Trophoblast cell (in vitro differentiated cells and primary cell): ENCODE results near the gene RAD17.
A peak's percentile ranks its signal among the peaks of the same experiment; 100 is the strongest.

Experiments used
- DNase-seq, 2 donors: peaks; one replicate each; pipeline ENCODE4 v3.0.0-alpha.2; 2016
- H2AFZ ChIP-seq: 2 replicates; pipeline ENCODE4 v1.6.1; 2013; ENCODE audit warnings: low read length, moderate library complexity, mild to moderate bottlenecking; ENCODE audit not compliant: insufficient read depth, poor library complexity
- H2AK5ac ChIP-seq: 2 replicates; pipeline ENCODE4 v1.6.1; 2013; ENCODE audit warnings: mild to moderate bottlenecking, low read length
- H2BK120ac ChIP-seq: 2 replicates; pipeline ENCODE4 v1.6.1; 2013; ENCODE audit warnings: low read length, mild to moderate bottlenecking, moderate library complexity; ENCODE audit not compliant: insufficient read depth, poor library complexity
- H2BK12ac ChIP-seq: 2 replicates; pipeline ENCODE4 v1.6.1; 2013; ENCODE audit warnings: mild to moderate bottlenecking, low read length, moderate library complexity
- H2BK5ac ChIP-seq: 2 replicates; pipeline ENCODE4 v1.6.1; 2013; ENCODE audit warnings: low read length, low read depth, moderate library complexity, mild to moderate bottlenecking; ENCODE audit not compliant: poor library complexity
- H3K14ac ChIP-seq: 2 replicates; pipeline ENCODE4 v1.6.1; 2013; ENCODE audit warnings: mild to moderate bottlenecking, low read length
- H3K18ac ChIP-seq: 2 replicates; pipeline ENCODE4 v1.6.1; 2013; ENCODE audit warnings: mild to moderate bottlenecking, low read length
- H3K23ac ChIP-seq: 2 replicates; pipeline ENCODE4 v1.6.1; 2013; ENCODE audit warnings: low read length
- H3K27ac ChIP-seq: 2 replicates; pipeline ENCODE4 v1.5.1; 2013; ENCODE audit warnings: low read depth, mild to moderate bottlenecking, inconsistent platforms, low read length, moderate library complexity
- H3K27me3 ChIP-seq: 2 replicates; pipeline ENCODE4 v1.6.1; 2013; ENCODE audit warnings: inconsistent platforms, mild to moderate bottlenecking, low read length, moderate library complexity; ENCODE audit not compliant: insufficient read depth
- H3K36me3 ChIP-seq, 2 experiments: 1 replicate in 1 of 2; 2 replicates in 1 of 2; pipeline ENCODE4 v1.6.1; 2013; ENCODE audit warnings: low read length in 2 of 2, mild to moderate bottlenecking in 2 of 2, moderate library complexity in 1 of 2; ENCODE audit not compliant: insufficient read depth in 2 of 2, control insufficient read depth in 1 of 2
- H3K4ac ChIP-seq: 2 replicates; pipeline ENCODE4 v1.6.1; 2013; ENCODE audit warnings: low read depth, mild to moderate bottlenecking, low read length, moderate library complexity
- H3K4me1 ChIP-seq, 2 experiments: 1 replicate in 1 of 2; 2 replicates in 1 of 2; pipeline ENCODE4 v1.6.1; 2013; ENCODE audit warnings: low read length in 2 of 2, mild to moderate bottlenecking in 2 of 2, moderate library complexity in 1 of 2; ENCODE audit not compliant: insufficient read depth in 2 of 2, control insufficient read depth in 1 of 2
- H3K4me2 ChIP-seq: 2 replicates; pipeline ENCODE4 v1.6.1; 2013; ENCODE audit warnings: inconsistent platforms, mild to moderate bottlenecking, low read length, moderate library complexity
- H3K4me3 ChIP-seq: 2 replicates; pipeline ENCODE4 v1.5.1; 2013; ENCODE audit warnings: mild to moderate bottlenecking, low read depth, low read length, inconsistent platforms
- H3K79me1 ChIP-seq: one replicate; pipeline ENCODE4 v1.6.1; 2013; ENCODE audit warnings: low read length
- H3K79me2 ChIP-seq: 2 replicates; pipeline ENCODE4 v1.6.1; 2013; ENCODE audit warnings: low read length, mild to moderate bottlenecking; ENCODE audit not compliant: control insufficient read depth, insufficient read depth, poor library complexity
- H3K9ac ChIP-seq: 2 replicates; pipeline ENCODE4 v1.6.1; 2013; ENCODE audit warnings: mild to moderate bottlenecking, low read length
- H3K9me3 ChIP-seq: 2 replicates; pipeline ENCODE4 v1.6.1; 2013; ENCODE audit warnings: low read depth, mild to moderate bottlenecking, control low read depth, inconsistent platforms, low read length; ENCODE audit not compliant: insufficient read depth
- H4K12ac ChIP-seq: 2 replicates; pipeline ENCODE4 v1.6.1; 2013; ENCODE audit warnings: low read depth, mild to moderate bottlenecking, low read length, moderate library complexity
- H4K8ac ChIP-seq: 2 replicates; pipeline ENCODE4 v1.6.1; 2013; ENCODE audit warnings: low read depth, mild to moderate bottlenecking, low read length, moderate library complexity
- H4K91ac ChIP-seq: one replicate; pipeline ENCODE4 v1.6.1; 2013; ENCODE audit warnings: low read depth, mild to moderate bottlenecking, low read length, moderate library complexity
- WGBS: extraction: QIAGEN DNeasy Blood & Tissue Kit; methylation state at CpG from one replicate; pipeline ENCODE4 v1.1.7; 2013; ENCODE audit warnings: missing lambda C conversion rate; ENCODE audit not compliant: insufficient read length, insufficient coverage; ENCODE audit errors: extremely low coverage; 5-methylcytosine and 5-hydroxymethylcytosine counted together

RAD17 gene

GRCh38 chr5:69378376-69378775 is 8.8 kb downstream of the RAD17 start:
- Histone ChIP-seq H3K4me1 (no peaks in the 10 kb centered on the region), H3K79me2 (no peaks in the 10 kb centered on the region), H2BK120ac (no peak overlapping the region), H2BK12ac (no peak overlapping the region), H3K27me3 (no peaks in the 10 kb centered on the region), H3K4ac (no peak overlapping the region), H3K14ac (no peak overlapping the region), H2AK5ac (no peak overlapping the region), H3K4me2 (no peak overlapping the region), H4K8ac (no peak overlapping the region), H4K12ac (no peak overlapping the region), H3K79me1 (no peaks in the 10 kb centered on the region), H3K36me3 (peaks cover 16 to 19% of the 10 kb centered on the region in 2 experiments), H2AFZ (no peak overlapping the region), H3K18ac (no peak overlapping the region), H3K9ac (no peak overlapping the region), H3K9me3 (no peaks in the 10 kb centered on the region), H2BK5ac (no peak overlapping the region), H3K23ac (no peak overlapping the region), H3K27ac (no peak overlapping the region), H3K4me3 (no peak overlapping the region), H4K91ac (no peak overlapping the region)
- no peak for DNase-seq

DNA sequence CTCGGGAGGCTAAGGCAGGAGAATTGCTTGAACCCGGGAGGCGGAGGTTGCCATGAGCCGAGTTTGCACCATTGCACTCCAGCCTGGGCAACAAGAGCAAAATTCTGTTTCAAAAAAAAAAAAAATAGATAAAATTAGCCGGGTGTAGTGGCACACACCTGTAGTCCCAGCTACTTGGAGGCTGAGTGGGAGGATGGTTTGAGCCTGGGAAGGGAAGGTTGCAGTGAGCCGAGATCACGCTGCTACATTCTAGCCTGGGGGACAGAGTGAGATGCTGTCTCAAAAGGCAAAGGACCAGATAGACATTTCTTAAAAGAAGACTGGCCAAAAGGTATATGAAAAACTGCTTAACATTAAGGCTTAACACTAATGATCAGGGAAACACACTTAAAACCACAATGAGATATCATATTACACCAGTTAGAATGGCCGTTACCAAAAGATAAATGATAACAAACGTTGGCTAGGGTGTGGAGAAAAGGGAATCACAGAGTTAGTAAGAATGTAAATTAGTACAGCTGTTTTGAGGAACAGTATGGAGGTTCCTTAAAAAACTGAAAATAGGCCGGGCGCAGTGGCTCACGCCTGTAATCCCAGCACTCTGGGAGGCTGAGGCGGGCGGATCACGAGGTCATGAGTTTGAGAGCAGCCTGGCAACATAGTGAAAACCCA is 35.2 kb downstream of the RAD17 start:
- Histone ChIP-seq H3K4me1 (no peaks in the 10 kb centered on the region), H3K79me2 (no peaks in the 10 kb centered on the region), H3K23ac (no peak overlapping the region), H4K91ac (no peak overlapping the region), H3K9me3 (no peaks in the 10 kb centered on the region), H4K12ac (no peak overlapping the region), H3K18ac (no peak overlapping the region), H2BK12ac (no peak overlapping the region), H3K79me1 (no peaks in the 10 kb centered on the region), H3K14ac (no peak overlapping the region), H2AK5ac (no peak overlapping the region), H2BK5ac (no peak overlapping the region), H3K4ac (no peak overlapping the region), H3K27me3 (no peaks in the 10 kb centered on the region), H3K4me3 (no peak overlapping the region), H2AFZ (no peak overlapping the region), H2BK120ac (no peak overlapping the region), H4K8ac (no peak overlapping the region), H3K36me3 (peaks cover 14 to 23% of the 10 kb centered on the region in 2 experiments), H3K27ac (no peak overlapping the region), H3K9ac (no peak overlapping the region), H3K4me2 (no peak overlapping the region)
- DNase-seq: no peak
- WGBS: no CpG with 5 or more reads among the region's 15 CpGs

DNA sequence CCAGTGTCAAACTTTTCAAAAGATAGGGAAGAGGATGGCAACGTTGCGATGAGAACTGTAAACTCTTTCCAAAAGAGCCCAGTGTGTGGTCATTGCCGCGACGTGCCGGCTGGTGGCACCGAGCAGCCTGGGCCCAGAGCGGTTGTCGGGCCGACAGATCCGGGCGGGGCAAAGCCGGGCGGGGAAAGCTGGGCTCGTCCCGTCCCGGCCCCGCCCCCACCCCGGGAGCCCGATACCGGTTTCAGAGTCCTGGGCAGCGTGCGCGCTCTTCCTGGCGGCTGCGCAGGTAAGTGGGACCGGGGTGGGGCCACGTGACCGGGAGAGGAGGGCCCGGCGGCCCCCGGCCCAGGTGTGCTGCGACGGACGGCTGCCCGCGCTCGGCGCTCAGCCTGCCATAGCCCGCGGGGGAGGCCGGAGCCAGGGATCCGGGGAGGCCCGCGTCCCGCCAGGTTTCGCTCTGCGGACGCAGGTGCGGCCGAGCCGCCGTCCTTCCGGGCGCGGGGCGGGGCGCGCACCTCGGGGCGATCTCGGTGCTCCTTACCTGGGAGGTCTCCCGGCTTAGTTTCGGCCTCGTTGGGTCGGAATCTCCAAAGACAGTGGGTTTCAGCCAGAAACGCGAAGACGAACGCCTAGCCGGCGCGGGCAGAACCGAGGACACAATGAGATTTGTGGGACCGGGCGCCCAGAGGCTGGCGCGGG is 45.4 kb downstream of the RAD17 start, which contains the start of gene MARVELD2:
Gene MARVELD2, plus strand, starts transcription at position 232 of the 699 bp plus-strand sequence. CDS start 4,270 bp downstream, outside the sequence.
- H3K79me1 ChIP-seq: peaks cover 8% of the 10 kb centered on the region
- H3K36me3 ChIP-seq: peaks cover 7 to 13% of the 10 kb centered on the region in 2 experiments
- H2BK5ac ChIP-seq: peak within 1 kb of the TSS; percentile 79
- H3K27me3 ChIP-seq: no peaks in the 10 kb centered on the region
- H3K4me3 ChIP-seq: peak within 1 kb of the TSS; percentile 80
- H3K23ac ChIP-seq: no peak within 1 kb of the TSS
- H3K9me3 ChIP-seq: no peaks in the 10 kb centered on the region
- H2AFZ ChIP-seq: peak within 1 kb of the TSS; percentile 69
- H2AK5ac ChIP-seq: peak within 1 kb of the TSS; percentile 61
- peak within 1 kb of the TSS; percentile 90 for H4K91ac ChIP-seq
- H3K4ac ChIP-seq: peak within 1 kb of the TSS; percentile 69
- peak within 1 kb of the TSS; percentile 93 for H3K4me2 ChIP-seq
- no peak within 1 kb of the TSS for H2BK12ac ChIP-seq
- H4K12ac ChIP-seq: peak within 1 kb of the TSS; percentile 90
- peak within 1 kb of the TSS; percentile 86 for H4K8ac ChIP-seq
- H3K18ac ChIP-seq: peak within 1 kb of the TSS; percentile 93
- H3K14ac ChIP-seq: peak within 1 kb of the TSS; percentile 93
- WGBS: no CpG with 5 or more reads among the region's 78 CpGs
- peak; percentile 84 to 86 for DNase-seq
- H3K4me1 ChIP-seq: peaks cover 0 to 6% of the 10 kb centered on the region in 2 experiments
- H3K27ac ChIP-seq: peak within 1 kb of the TSS; percentile 85
- peak within 1 kb of the TSS; percentile 83 for H3K9ac ChIP-seq
- H3K79me2 ChIP-seq: peaks cover 4% of the 10 kb centered on the region
- H2BK120ac ChIP-seq: peak within 1 kb of the TSS; percentile 76

GRCh38 chr5:69415584-69415958 is 46.0 kb downstream of the RAD17 start:
- peaks cover 8% of the 10 kb centered on the region for H3K79me1 ChIP-seq
- no peaks in the 10 kb centered on the region for H3K9me3 ChIP-seq
- peak overlapping the region; percentile 79 for H2BK5ac ChIP-seq
- H3K79me2 ChIP-seq: peaks cover 4% of the 10 kb centered on the region
- no peak overlapping the region for H3K4ac ChIP-seq
- H4K8ac ChIP-seq: peak overlapping the region; percentile 86
- no peaks in the 10 kb centered on the region for H3K27me3 ChIP-seq
- no CpG with 5 or more reads among the region's 18 CpGs for WGBS
- H3K9ac ChIP-seq: peak overlapping the region; percentile 83
- DNase-seq: peak; percentile 25 to 56
- peak overlapping the region; percentile 80 for H3K4me3 ChIP-seq
- H2AK5ac ChIP-seq: no peak overlapping the region
- H4K12ac ChIP-seq: peak overlapping the region; percentile 90
- peak overlapping the region; percentile 76 for H2BK120ac ChIP-seq
- H3K18ac ChIP-seq: peak overlapping the region; percentile 93
- H3K4me2 ChIP-seq: peak overlapping the region; percentile 93
- H2BK12ac ChIP-seq: no peak overlapping the region
- no peak overlapping the region for H3K23ac ChIP-seq
- peaks cover 0 to 6% of the 10 kb centered on the region in 2 experiments for H3K4me1 ChIP-seq
- H4K91ac ChIP-seq: peak overlapping the region; percentile 90
- peak overlapping the region; percentile 93 for H3K14ac ChIP-seq
- H2AFZ ChIP-seq: peak overlapping the region; percentile 69
- H3K27ac ChIP-seq: peak overlapping the region; percentile 85
- peaks cover 7 to 15% of the 10 kb centered on the region in 2 experiments for H3K36me3 ChIP-seq
